ENCODE data around the gene CLTCL1. TPM values are rescaled to one million over a fixed set of nuclear protein-coding genes. Genes with fewer than 3 reads are reported as not detected.

CLTCL1 gene
- total RNA-seq, 4 donors from 2014 or later: 4.8 to 8.9 (median 6.0) TPM

- Histone ChIP-seq H3K27me3 (no peaks in the 10 kb centered on the region), H3K4me1 (peaks cover 0 to 5% (median 0%) of the 10 kb centered on the region in 4 donors), H3K4me3 (no peak overlapping the region), H3K27ac (replicated peaks in 1 of 4) (no peak overlapping the region), H3K9me3 (no peaks in the 10 kb centered on the region), H3K36me3 (peaks cover 20 to 82% (median 47%) of the 10 kb centered on the region in 4 donors)
- no peak for DNase-seq (ENCODE audit: extremely low spot score)
- no peak for TF ChIP-seq POLR2AphosphoS5 (IDR thresholded peaks at IDR 0.05)
- TF ChIP-seq CTCF (IDR thresholded peaks at IDR 0.05): no peak
- no peak for TF ChIP-seq POLR2A (IDR thresholded peaks at IDR 0.05; ENCODE audit: low read depth)
- TF ChIP-seq EP300 (IDR thresholded peaks at IDR 0.05): no peak
- intact Hi-C loops (cut with DNase I): no loop called here
Observed at GRCh38 chr22:19226428-19226827, 65.1 kb downstream of the CLTCL1 start.

- Histone ChIP-seq H3K4me1 (peaks cover 0 to 5% (median 0%) of the 10 kb centered on the region in 4 donors), H3K27ac (replicated peaks in 1 of 4) (no peak overlapping the region), H3K36me3 (peaks cover 24 to 84% (median 56%) of the 10 kb centered on the region in 4 donors), H3K4me3 (no peak overlapping the region), H3K27me3 (no peaks in the 10 kb centered on the region), H3K9me3 (no peaks in the 10 kb centered on the region)
- TF ChIP-seq POLR2A (IDR thresholded peaks at IDR 0.05; ENCODE audit: low read depth): no peak
- TF ChIP-seq POLR2AphosphoS5 (IDR thresholded peaks at IDR 0.05): no peak
- TF ChIP-seq EP300 (IDR thresholded peaks at IDR 0.05): no peak
- TF ChIP-seq CTCF (IDR thresholded peaks at IDR 0.05): no peak
- intact Hi-C loops (cut with DNase I): no loop called here
- WGBS: 91% methylated on average over 3 of the region's 3 CpGs
- DNase-seq (ENCODE audit: extremely low spot score): no peak
Observed at GRCh38 chr22:19225560-19225959, 66.0 kb downstream of the CLTCL1 start.

- WGBS: 94% methylated on average over 7 of the region's 7 CpGs
- no peak for DNase-seq (ENCODE audit: extremely low spot score)
- TF ChIP-seq CTCF (IDR thresholded peaks at IDR 0.05) (no peak), EP300 (IDR thresholded peaks at IDR 0.05) (no peak), POLR2AphosphoS5 (IDR thresholded peaks at IDR 0.05) (no peak), POLR2A (IDR thresholded peaks at IDR 0.05; ENCODE audit: low read depth) (no peak)
- no peaks in the 10 kb centered on the region for H3K27me3 ChIP-seq
- peaks cover 24 to 85% (median 60%) of the 10 kb centered on the region in 4 donors for H3K36me3 ChIP-seq
- no peaks in the 10 kb centered on the region for H3K9me3 ChIP-seq
- no peak overlapping the region for H3K27ac ChIP-seq (replicated peaks in 1 of 4)
- peaks cover 0 to 5% (median 0%) of the 10 kb centered on the region in 4 donors for H3K4me1 ChIP-seq
- intact Hi-C loops (cut with DNase I): no loop called here
- H3K4me3 ChIP-seq: no peak overlapping the region
Observed at GRCh38 chr22:19224985-19225384, 66.5 kb downstream of the CLTCL1 start.

- peaks cover 24 to 86% (median 64%) of the 10 kb centered on the region in 4 donors for H3K36me3 ChIP-seq
- intact Hi-C loops (cut with DNase I): no loop called here
Observed at GRCh38 chr22:19224557-19224956, 67.0 kb downstream of the CLTCL1 start.

More at GRCh38 chr22:19224557-19224956, 67.0 kb downstream of the CLTCL1 start:
- Histone ChIP-seq H3K27me3 (no peaks in the 10 kb centered on the region), H3K27ac (replicated peaks in 1 of 4) (no peak overlapping the region), H3K4me1 (peaks cover 0 to 5% (median 0%) of the 10 kb centered on the region in 4 donors), H3K9me3 (no peaks in the 10 kb centered on the region), H3K4me3 (no peak overlapping the region)
- TF ChIP-seq CTCF (IDR thresholded peaks at IDR 0.05): no peak
- TF ChIP-seq POLR2A (IDR thresholded peaks at IDR 0.05; ENCODE audit: low read depth): no peak
- no peak for TF ChIP-seq EP300 (IDR thresholded peaks at IDR 0.05)
- WGBS: 79% methylated on average over 5 of the region's 5 CpGs
- DNase-seq (ENCODE audit: extremely low spot score): no peak
